Lung (tissue), 12 donors: Measurements from ENCODE around the gene HLA-DQA1. TPM values are rescaled to one million over a fixed set of nuclear protein-coding genes. Genes with fewer than 3 reads are reported as not detected.

Experiments
- ATAC-seq: fragments of 200-7000 bp; cut with Tn5 transposase; one replicate; pipeline ENCODE4 v1.9.1; 2020; ENCODE audit warnings: moderate number of reproducible peaks; ENCODE audit not compliant: insufficient read depth, low FRiP score
- DNase-seq, 3 donors: peaks; one replicate each; pipeline ENCODE4 v3.0.0-alpha.2; 2013 to 2017
- H3K27ac ChIP-seq, 2 donors: one replicate each; pipeline ENCODE4 v1.5.1; 2013; ENCODE audit warnings: mild to moderate bottlenecking in 2 of 2, moderate library complexity in 2 of 2, control low read depth in 1 of 2, inconsistent platforms in 1 of 2, low read depth in 1 of 2, low read length in 1 of 2
- H3K27me3 ChIP-seq, 3 donors: one replicate each; pipeline ENCODE4 v1.5.1; 2013; ENCODE audit warnings: low read length in 2 of 3; ENCODE audit not compliant: control insufficient read depth in 3 of 3, insufficient read depth in 3 of 3
- H3K36me3 ChIP-seq, 4 donors: one replicate each; pipeline ENCODE4 v1.5.1; 2013; ENCODE audit warnings: low read length in 4 of 4, mild to moderate bottlenecking in 1 of 4, moderate library complexity in 1 of 4; ENCODE audit not compliant: control insufficient read depth in 4 of 4, insufficient read depth in 4 of 4
- H3K4me1 ChIP-seq, 5 donors: one replicate each; pipeline ENCODE4 v1.5.1; 2013; ENCODE audit warnings: low read length in 5 of 5, mild to moderate bottlenecking in 2 of 5, moderate library complexity in 1 of 5; ENCODE audit not compliant: control insufficient read depth in 5 of 5, insufficient read depth in 5 of 5
- H3K4me3 ChIP-seq: one replicate; pipeline ENCODE4 v1.5.1; 2013; ENCODE audit warnings: mild to moderate bottlenecking, control low read depth, moderate library complexity
- H3K9ac ChIP-seq, 2 donors: one replicate each; pipeline ENCODE4 v1.5.1; 2013; ENCODE audit warnings: low read length in 2 of 2, control low read depth in 1 of 2; ENCODE audit not compliant: insufficient read depth in 1 of 2
- H3K9me3 ChIP-seq, 4 donors: one replicate each; pipeline ENCODE4 v1.5.1; 2013; ENCODE audit warnings: low read length in 3 of 4, mild to moderate bottlenecking in 1 of 4, moderate library complexity in 1 of 4; ENCODE audit not compliant: control insufficient read depth in 4 of 4, insufficient read depth in 3 of 4
- WGBS, 2 donors: extraction: QIAGEN DNeasy Blood & Tissue Kit; methylation state at CpG; one replicate each; pipeline ENCODE4 v1.1.7; 2013; 5-methylcytosine and 5-hydroxymethylcytosine counted together
- polyA plus RNA-seq, 2 donors: library from polyadenylated mRNA; stranded (reverse); fragments of 200-250 nt; gene quantifications; one replicate each; pipeline ENCODE4 v1.2.1, GENCODE V29; 2013
- total RNA-seq, 2 donors: library from RNA; depleted of rRNA in 1 of 2; stranded (reverse); fragments of >200 nt in 1 of 2; gene quantifications; one replicate each; pipeline ENCODE4 v1.2.1, GENCODE V29; 2014 to 2021
- TF ChIP-seq, protein P1 (sequence below): IDR thresholded peaks from 2 replicates; pipeline ENCODE4 v1.5.1; 2012; ENCODE audit warnings: mild to moderate bottlenecking; ENCODE audit errors: control extremely low read depth, extremely low read depth
- donor health status: control.
- donor health status: control.
- donor health status: Bipolar disorder and iron deficiency.
- donor health status: healthy.
- donor health status: DM: yes; HTN: yes; CAD: no.

HLA-DQA1 gene
- total and polyA plus RNA-seq, 4 donors: 6.0 to 199 (median 124) TPM

DNA sequence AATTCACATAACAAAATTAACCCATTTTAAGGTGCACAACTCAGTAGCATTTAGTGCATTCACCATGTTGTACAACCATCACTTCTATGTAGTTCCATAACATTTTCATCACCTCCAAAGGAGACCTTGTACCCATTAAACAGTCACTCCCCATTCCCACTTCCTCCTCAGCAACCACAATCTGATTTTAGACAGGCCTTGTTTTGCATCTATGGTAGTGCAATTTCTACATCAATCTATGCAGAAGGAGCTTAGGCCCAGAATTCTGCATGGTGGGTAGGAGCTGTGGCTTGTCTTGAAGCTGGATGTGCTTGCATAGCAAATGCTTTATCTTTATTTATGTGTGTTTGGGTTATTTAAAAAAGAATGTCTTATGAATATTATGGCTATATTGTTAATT, 13.5 kb upstream of the HLA-DQA1 start:
- Histone ChIP-seq H3K9me3 (no peaks in the 10 kb centered on the region), H3K36me3 (no peaks in the 10 kb centered on the region), H3K4me3 (no peak overlapping the region), H3K27me3 (no peaks in the 10 kb centered on the region), H3K4me1 (no peaks in the 10 kb centered on the region), H3K9ac (no peak overlapping the region), H3K27ac (no peak overlapping the region)
- no peak for ATAC-seq
- DNase-seq: no peak
- TF ChIP-seq, protein P1, sequence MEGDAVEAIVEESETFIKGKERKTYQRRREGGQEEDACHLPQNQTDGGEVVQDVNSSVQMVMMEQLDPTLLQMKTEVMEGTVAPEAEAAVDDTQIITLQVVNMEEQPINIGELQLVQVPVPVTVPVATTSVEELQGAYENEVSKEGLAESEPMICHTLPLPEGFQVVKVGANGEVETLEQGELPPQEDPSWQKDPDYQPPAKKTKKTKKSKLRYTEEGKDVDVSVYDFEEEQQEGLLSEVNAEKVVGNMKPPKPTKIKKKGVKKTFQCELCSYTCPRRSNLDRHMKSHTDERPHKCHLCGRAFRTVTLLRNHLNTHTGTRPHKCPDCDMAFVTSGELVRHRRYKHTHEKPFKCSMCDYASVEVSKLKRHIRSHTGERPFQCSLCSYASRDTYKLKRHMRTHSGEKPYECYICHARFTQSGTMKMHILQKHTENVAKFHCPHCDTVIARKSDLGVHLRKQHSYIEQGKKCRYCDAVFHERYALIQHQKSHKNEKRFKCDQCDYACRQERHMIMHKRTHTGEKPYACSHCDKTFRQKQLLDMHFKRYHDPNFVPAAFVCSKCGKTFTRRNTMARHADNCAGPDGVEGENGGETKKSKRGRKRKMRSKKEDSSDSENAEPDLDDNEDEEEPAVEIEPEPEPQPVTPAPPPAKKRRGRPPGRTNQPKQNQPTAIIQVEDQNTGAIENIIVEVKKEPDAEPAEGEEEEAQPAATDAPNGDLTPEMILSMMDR: no peak

DNA sequence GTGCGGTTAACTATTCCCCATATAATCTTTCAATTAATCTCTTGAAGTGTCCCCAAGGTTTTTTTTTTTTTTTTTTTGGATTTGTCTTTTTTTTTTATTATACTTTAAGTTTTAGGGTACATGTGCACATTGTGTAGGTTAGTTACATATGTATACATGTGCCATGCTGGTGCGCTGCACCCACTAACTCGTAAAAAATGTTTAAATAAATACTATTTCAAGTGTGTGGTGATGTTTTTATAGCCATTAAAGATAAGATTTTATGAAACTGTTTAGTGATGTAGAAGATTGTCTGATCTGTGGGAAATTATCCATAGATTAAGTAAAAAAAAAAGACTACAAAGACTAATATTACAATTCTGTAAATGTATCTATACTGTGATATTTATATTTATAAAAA, 12.6 kb upstream of the HLA-DQA1 start:
- Histone ChIP-seq H3K9ac (no peak overlapping the region), H3K4me3 (no peak overlapping the region), H3K36me3 (no peaks in the 10 kb centered on the region), H3K9me3 (no peaks in the 10 kb centered on the region), H3K4me1 (no peaks in the 10 kb centered on the region), H3K27ac (no peak overlapping the region), H3K27me3 (no peaks in the 10 kb centered on the region)
- 0% methylated on average over 1 of the region's 3 CpGs for WGBS, 2 donors
- DNase-seq (no peak), ATAC-seq (no peak)
- TF ChIP-seq, protein P1: no peak

DNA sequence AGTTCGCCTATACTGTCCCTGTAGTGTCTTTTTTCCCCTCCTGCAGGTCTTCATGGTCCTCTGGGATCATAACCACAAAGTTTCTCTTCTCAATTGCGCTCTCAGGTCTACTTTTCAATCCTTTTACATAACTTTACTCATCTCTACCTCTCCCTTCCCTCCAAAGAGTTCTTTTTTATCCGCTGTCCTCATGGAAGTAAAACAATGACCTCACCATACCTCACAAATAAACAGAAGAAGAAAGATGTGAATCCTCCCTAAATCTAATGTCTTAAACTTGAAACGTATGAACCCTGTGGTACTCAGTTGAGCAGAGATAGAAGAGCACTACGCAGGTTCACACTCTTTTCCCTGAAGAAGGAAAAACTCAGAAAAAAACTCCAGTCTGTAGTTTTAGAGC, 12.1 kb upstream of the HLA-DQA1 start:
- no peak for ATAC-seq
- 20 to 28% methylated on average over 5 of the region's 5 CpGs for WGBS, 2 donors

DNA sequence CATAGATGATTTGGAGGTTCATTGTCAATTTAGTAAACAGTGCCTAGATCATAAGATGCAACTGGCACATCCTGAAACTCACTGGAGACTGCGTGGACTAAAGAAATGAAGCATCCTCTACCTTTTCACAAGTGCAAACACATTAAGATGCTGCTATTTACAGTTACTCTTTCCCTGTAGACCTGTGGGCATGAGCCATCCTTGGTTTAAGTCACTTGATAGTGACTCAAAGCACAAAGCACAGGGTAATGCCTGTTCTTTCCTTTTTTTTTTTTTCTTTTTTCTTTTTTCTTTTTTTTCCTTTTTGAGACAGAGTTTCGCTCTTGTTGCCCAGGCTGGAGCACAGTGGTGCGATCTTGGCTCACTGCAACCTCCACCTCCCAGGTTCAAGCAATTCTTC, 10.0 kb upstream of the HLA-DQA1 start:
- Histone ChIP-seq H3K4me3 (no peak overlapping the region), H3K36me3 (no peaks in the 10 kb centered on the region), H3K9ac (no peak overlapping the region), H3K27ac (no peak overlapping the region), H3K27me3 (no peaks in the 10 kb centered on the region), H3K9me3 (no peaks in the 10 kb centered on the region), H3K4me1 (no peaks in the 10 kb centered on the region)
- no peak for ATAC-seq
- WGBS, 2 donors: 0% methylated on average over 1 of the region's 3 CpGs
- TF ChIP-seq, protein P1: no peak
- no peak for DNase-seq

More for the DNA sequence above, 12.1 kb upstream of the HLA-DQA1 start:
- Histone ChIP-seq H3K4me1 (no peaks in the 10 kb centered on the region), H3K4me3 (no peak overlapping the region), H3K9ac (no peak overlapping the region), H3K36me3 (no peaks in the 10 kb centered on the region), H3K27me3 (no peaks in the 10 kb centered on the region), H3K9me3 (no peaks in the 10 kb centered on the region), H3K27ac (no peak overlapping the region)
- TF ChIP-seq, protein P1: no peak
- no peak for DNase-seq
